WTC11 (cell line): ENCODE results near the gene NEK10. TPM values are rescaled to one million over a fixed set of nuclear protein-coding genes. Genes with fewer than 3 reads are reported as not detected.

Experiments used
- ATAC-seq: fragments of 200-7000 bp; cut with Tn5 transposase; 2 replicates; pipeline ENCODE4 v1.10.0; 2021; ENCODE audit warnings: mild to moderate bottlenecking, moderate library complexity
- CTCF ChIA-PET: fragments of 300-600 bp; sonication (Branson Sonifier 250); formaldehyde crosslinking; loops from one replicate; lab custom pipeline; 2021; ENCODE audit warnings: antibody characterized with exemption; lab: Charles Lee
- POLR2A ChIA-PET: fragments of 350-600 bp; sonication (Branson Sonifier 250); formaldehyde crosslinking; loops from one replicate; lab custom pipeline; 2021; ENCODE audit warnings: antibody characterized with exemption; lab: Charles Lee
- DNase-seq: peaks from one replicate; pipeline ENCODE4 v3.0.0; 2021; ENCODE audit warnings: low spot score
- H3K27ac Mint-ChIP-seq: 2 replicates; pipeline ENCODE4 v1.8.0; 2021; ENCODE audit warnings: mixed read lengths
- H3K27me3 Mint-ChIP-seq: 2 replicates; pipeline ENCODE4 v1.8.0; 2021; ENCODE audit warnings: low read depth, mild to moderate bottlenecking, moderate library complexity, mixed read lengths
- H3K36me3 Mint-ChIP-seq: 2 replicates; pipeline ENCODE4 v1.8.0; 2021; ENCODE audit warnings: mixed read lengths
- H3K4me1 Mint-ChIP-seq: 2 replicates; pipeline ENCODE4 v1.8.0; 2022; ENCODE audit warnings: mixed read lengths
- H3K4me3 Mint-ChIP-seq: 2 replicates; pipeline ENCODE4 v1.8.0; 2021; ENCODE audit warnings: mild to moderate bottlenecking, moderate library complexity, mixed read lengths
- H3K9me3 Mint-ChIP-seq: 2 replicates; pipeline ENCODE4 v1.8.0; 2021; ENCODE audit warnings: mixed read lengths
- FOXP1 ChIP-seq: sonication (generic); formaldehyde crosslinking; IDR thresholded peaks from 2 replicates; pipeline ENCODE4 v1.8.0; 2022; ENCODE audit warnings: missing genetic modification reagents, mild to moderate bottlenecking, moderate library complexity, borderline replicate concordance
- KAT7 ChIP-seq: sonication (generic); formaldehyde crosslinking; IDR thresholded peaks from 2 replicates; pipeline ENCODE4 v1.8.1; 2023; ENCODE audit warnings: missing genetic modification reagents, mild to moderate bottlenecking, borderline replicate concordance
- OVOL2 ChIP-seq: fragments of 250-450 bp; sonication (Bioruptor Pico); IDR thresholded peaks from 2 replicates; pipeline ENCODE4 v1.9.0; 2021; ENCODE audit warnings: mild to moderate bottlenecking, borderline replicate concordance
- RORB ChIP-seq: fragments of 250-450 bp; sonication (Bioruptor Pico); IDR thresholded peaks from 2 replicates; pipeline ENCODE4 v1.9.0; 2021; ENCODE audit warnings: mild to moderate bottlenecking
- ZNF263 ChIP-seq: sonication (generic); formaldehyde crosslinking; IDR thresholded peaks from 2 replicates; pipeline ENCODE4 v1.8.1; 2022; ENCODE audit warnings: low read depth, mild to moderate bottlenecking, moderate library complexity, missing genetic modification reagents
- ZNF317 ChIP-seq: sonication (generic); formaldehyde crosslinking; IDR thresholded peaks from 2 replicates; pipeline ENCODE4 v1.8.1; 2023; ENCODE audit warnings: low read depth, mild to moderate bottlenecking, moderate library complexity, missing genetic modification reagents, borderline replicate concordance
- ZNF396 ChIP-seq: fragments of 250-450 bp; sonication (Bioruptor Pico); IDR thresholded peaks from 2 replicates; pipeline ENCODE4 v1.8.0; 2021; ENCODE audit warnings: mild to moderate bottlenecking, moderate library complexity, borderline replicate concordance
- total RNA-seq: library from RNA; stranded (reverse); gene quantifications from 3 replicates; pipeline ENCODE4 v1.2.3, GENCODE V29; 2021
- TF ChIP-seq, protein P1 (sequence below): fragments of 250-450 bp; sonication (Bioruptor Pico); IDR thresholded peaks from 2 replicates; pipeline ENCODE4 v1.9.0; 2021; ENCODE audit warnings: moderate library complexity, mild to moderate bottlenecking, inconsistent platforms, borderline replicate concordance
- TF ChIP-seq, protein P2 (sequence below): sonication (generic); formaldehyde crosslinking; IDR thresholded peaks from 2 replicates; pipeline ENCODE4 v1.8.1; 2023; ENCODE audit warnings: mild to moderate bottlenecking, missing genetic modification reagents
- TF ChIP-seq, protein P3 (sequence below): sonication (generic); formaldehyde crosslinking; IDR thresholded peaks from 2 replicates; pipeline ENCODE4 v1.8.1; 2022; ENCODE audit warnings: missing genetic modification reagents, borderline replicate concordance
- TF ChIP-seq, protein P4 (sequence below): fragments of 250-450 bp; sonication (Bioruptor Pico); conservative IDR thresholded peaks from 2 replicates; pipeline ENCODE4 v1.9.0; 2021; ENCODE audit warnings: mild to moderate bottlenecking
- TF ChIP-seq, protein P5 (sequence below): sonication (generic); formaldehyde crosslinking; IDR thresholded peaks from 2 replicates; pipeline ENCODE4 v1.8.0; 2022; ENCODE audit warnings: missing genetic modification reagents
- TF ChIP-seq, protein P6 (sequence below): fragments of 250-450 bp; sonication (Bioruptor Pico); IDR thresholded peaks from 2 replicates; pipeline ENCODE4 v1.9.0; 2021; ENCODE audit warnings: mild to moderate bottlenecking
- TF ChIP-seq, protein P7 (sequence below): sonication (generic); formaldehyde crosslinking; IDR thresholded peaks from 2 replicates; pipeline ENCODE4 v1.8.1; 2023; ENCODE audit warnings: mild to moderate bottlenecking, missing genetic modification reagents, moderate library complexity

Gene NEK10
- total RNA-seq, 1 experiment from 2014 or later: 0.37 TPM

DNA sequence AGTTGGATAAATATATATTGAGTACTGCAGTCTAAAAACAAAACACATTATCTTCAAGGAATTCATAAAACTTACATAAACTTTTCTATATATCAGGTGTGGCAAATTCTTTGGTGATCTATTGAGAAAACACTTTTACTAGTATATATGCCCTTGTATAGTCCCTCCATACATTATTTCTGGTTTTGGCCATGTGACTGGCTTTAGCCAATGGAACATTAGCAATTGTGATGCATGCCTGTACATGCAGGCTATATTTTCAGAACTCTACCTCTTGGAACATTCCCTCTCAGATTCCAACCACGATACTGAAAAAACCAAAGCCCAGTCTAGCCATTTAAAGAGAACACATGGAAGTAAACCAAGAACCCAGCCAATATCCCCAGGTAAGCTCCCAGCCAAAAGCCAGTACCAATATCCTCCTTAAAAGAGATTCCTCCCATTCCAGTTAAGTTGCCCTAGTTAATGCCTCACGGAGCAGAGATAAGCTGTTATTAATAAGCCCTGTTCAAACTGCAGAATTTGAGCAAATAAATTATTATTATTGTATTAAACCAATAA lies 152.8 kb downstream of the NEK10 start (continued):
- no peak for TF ChIP-seq ZNF396 (CRISPR knock-in tag)
- TF ChIP-seq, protein P1, sequence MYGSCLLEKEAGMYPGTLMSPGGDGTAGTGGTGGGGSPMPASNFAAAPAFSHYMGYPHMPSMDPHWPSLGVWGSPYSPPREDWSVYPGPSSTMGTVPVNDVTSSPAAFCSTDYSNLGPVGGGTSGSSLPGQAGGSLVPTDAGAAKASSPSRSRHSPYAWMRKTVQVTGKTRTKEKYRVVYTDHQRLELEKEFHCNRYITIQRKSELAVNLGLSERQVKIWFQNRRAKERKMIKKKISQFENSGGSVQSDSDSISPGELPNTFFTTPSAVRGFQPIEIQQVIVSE (CRISPR knock-in tag): no peak
- TF ChIP-seq, protein P2, sequence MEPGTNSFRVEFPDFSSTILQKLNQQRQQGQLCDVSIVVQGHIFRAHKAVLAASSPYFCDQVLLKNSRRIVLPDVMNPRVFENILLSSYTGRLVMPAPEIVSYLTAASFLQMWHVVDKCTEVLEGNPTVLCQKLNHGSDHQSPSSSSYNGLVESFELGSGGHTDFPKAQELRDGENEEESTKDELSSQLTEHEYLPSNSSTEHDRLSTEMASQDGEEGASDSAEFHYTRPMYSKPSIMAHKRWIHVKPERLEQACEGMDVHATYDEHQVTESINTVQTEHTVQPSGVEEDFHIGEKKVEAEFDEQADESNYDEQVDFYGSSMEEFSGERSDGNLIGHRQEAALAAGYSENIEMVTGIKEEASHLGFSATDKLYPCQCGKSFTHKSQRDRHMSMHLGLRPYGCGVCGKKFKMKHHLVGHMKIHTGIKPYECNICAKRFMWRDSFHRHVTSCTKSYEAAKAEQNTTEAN (CRISPR knock-in tag): no peak
- TF ChIP-seq, protein P3, sequence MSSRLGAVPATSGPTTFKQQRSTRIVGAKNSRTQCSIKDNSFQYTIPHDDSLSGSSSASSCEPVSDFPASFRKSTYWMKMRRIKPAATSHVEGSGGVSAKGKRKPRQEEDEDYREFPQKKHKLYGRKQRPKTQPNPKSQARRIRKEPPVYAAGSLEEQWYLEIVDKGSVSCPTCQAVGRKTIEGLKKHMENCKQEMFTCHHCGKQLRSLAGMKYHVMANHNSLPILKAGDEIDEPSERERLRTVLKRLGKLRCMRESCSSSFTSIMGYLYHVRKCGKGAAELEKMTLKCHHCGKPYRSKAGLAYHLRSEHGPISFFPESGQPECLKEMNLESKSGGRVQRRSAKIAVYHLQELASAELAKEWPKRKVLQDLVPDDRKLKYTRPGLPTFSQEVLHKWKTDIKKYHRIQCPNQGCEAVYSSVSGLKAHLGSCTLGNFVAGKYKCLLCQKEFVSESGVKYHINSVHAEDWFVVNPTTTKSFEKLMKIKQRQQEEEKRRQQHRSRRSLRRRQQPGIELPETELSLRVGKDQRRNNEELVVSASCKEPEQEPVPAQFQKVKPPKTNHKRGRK (CRISPR knock-in tag): no peak

DNA sequence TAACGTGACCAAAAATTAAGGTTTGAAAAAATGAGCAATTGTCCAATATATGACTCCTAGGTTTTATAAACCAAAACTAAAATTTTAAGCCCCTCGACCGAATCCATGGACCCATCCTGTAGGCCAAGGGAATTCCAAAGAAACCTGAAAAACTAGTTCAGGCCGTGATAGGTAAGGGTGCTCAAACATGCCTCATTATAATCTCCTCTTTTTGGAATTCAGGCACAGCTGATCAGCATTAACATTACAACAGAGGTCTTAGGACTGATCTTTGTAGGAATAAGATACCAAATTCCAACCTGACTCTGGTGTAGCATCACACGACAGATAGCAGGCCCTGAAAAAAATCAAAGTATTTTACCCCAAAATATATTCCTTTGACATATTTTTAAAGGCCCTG lies 155.7 kb downstream of the NEK10 start:
- Mint-ChIP-seq H3K27me3 (no peaks in the 10 kb centered on the region), H3K9me3 (peaks cover 22% of the 10 kb centered on the region), H3K4me1 (peaks cover 48% of the 10 kb centered on the region), H3K4me3 (0 out of 2 replicates have a peak overlapping the region, but pooled peaks have one; percentile 21), H3K36me3 (0 out of 2 replicates have a peak, but pooled peaks cover 7% of the 10 kb centered on the region), H3K27ac (peak overlapping the region; percentile 67)
- CTCF ChIA-PET: interaction anchor here (0.8 to 2.5 kb wide), 3 partner anchors 9 to 40 kb away, joined by 3 to 12 read pairs (median 3); no protein-coding TSS in a partner anchor
- ATAC-seq: peak; percentile 92
- POLR2A ChIA-PET: no interaction called here
- no peak for DNase-seq
- TF ChIP-seq, protein P4, sequence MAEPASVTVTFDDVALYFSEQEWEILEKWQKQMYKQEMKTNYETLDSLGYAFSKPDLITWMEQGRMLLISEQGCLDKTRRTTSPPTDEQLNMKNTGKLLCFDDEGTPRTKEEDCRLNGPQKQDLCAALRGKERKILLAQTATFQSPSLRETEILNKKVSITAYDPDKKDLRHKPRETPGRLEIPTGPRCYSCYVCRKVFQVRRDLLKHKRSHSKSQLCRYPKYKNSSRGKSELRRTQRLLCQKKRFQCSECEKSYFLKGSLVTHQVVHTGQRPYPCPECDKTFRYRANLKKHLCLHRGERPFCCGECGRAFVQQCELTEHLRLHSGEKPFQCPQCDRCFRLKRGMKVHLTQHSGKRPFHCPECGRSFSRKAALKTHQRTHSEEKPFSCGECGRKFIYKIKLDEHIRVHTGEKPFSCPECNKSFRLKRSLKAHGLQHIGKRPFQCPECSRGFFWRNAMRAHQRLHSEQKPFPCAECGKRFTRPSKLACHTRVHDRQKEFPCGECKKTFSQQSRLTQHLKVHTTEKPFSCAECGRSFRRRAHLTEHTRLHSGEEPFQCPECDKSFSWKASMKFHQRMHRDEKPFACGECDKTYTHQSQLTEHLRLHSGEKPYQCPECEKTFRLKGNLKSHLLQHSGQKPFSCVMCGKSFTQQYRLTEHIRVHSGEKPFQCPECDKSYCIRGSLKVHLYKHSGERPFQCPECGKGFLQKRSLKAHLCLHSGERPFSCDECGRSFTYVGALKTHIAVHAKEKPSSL: no peak
- TF ChIP-seq, protein P2 (CRISPR knock-in tag): no peak
- TF ChIP-seq, protein P5, sequence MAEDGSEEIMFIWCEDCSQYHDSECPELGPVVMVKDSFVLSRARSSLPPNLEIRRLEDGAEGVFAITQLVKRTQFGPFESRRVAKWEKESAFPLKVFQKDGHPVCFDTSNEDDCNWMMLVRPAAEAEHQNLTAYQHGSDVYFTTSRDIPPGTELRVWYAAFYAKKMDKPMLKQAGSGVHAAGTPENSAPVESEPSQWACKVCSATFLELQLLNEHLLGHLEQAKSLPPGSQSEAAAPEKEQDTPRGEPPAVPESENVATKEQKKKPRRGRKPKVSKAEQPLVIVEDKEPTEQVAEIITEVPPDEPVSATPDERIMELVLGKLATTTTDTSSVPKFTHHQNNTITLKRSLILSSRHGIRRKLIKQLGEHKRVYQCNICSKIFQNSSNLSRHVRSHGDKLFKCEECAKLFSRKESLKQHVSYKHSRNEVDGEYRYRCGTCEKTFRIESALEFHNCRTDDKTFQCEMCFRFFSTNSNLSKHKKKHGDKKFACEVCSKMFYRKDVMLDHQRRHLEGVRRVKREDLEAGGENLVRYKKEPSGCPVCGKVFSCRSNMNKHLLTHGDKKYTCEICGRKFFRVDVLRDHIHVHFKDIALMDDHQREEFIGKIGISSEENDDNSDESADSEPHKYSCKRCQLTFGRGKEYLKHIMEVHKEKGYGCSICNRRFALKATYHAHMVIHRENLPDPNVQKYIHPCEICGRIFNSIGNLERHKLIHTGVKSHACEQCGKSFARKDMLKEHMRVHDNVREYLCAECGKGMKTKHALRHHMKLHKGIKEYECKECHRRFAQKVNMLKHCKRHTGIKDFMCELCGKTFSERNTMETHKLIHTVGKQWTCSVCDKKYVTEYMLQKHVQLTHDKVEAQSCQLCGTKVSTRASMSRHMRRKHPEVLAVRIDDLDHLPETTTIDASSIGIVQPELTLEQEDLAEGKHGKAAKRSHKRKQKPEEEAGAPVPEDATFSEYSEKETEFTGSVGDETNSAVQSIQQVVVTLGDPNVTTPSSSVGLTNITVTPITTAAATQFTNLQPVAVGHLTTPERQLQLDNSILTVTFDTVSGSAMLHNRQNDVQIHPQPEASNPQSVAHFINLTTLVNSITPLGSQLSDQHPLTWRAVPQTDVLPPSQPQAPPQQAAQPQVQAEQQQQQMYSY (CRISPR knock-in tag): no peak
- TF ChIP-seq RORB (CRISPR knock-in tag) (no peak), KAT7 (CRISPR knock-in tag) (no peak), OVOL2 (CRISPR knock-in tag) (no peak), ZNF396 (CRISPR knock-in tag) (no peak), ZNF317 (CRISPR knock-in tag) (no peak), ZNF263 (CRISPR knock-in tag) (no peak), FOXP1 (CRISPR knock-in tag) (no peak)
- TF ChIP-seq, protein P6, sequence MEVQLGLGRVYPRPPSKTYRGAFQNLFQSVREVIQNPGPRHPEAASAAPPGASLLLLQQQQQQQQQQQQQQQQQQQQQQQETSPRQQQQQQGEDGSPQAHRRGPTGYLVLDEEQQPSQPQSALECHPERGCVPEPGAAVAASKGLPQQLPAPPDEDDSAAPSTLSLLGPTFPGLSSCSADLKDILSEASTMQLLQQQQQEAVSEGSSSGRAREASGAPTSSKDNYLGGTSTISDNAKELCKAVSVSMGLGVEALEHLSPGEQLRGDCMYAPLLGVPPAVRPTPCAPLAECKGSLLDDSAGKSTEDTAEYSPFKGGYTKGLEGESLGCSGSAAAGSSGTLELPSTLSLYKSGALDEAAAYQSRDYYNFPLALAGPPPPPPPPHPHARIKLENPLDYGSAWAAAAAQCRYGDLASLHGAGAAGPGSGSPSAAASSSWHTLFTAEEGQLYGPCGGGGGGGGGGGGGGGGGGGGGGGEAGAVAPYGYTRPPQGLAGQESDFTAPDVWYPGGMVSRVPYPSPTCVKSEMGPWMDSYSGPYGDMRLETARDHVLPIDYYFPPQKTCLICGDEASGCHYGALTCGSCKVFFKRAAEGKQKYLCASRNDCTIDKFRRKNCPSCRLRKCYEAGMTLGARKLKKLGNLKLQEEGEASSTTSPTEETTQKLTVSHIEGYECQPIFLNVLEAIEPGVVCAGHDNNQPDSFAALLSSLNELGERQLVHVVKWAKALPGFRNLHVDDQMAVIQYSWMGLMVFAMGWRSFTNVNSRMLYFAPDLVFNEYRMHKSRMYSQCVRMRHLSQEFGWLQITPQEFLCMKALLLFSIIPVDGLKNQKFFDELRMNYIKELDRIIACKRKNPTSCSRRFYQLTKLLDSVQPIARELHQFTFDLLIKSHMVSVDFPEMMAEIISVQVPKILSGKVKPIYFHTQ (CRISPR knock-in tag): no peak
- TF ChIP-seq, protein P7, sequence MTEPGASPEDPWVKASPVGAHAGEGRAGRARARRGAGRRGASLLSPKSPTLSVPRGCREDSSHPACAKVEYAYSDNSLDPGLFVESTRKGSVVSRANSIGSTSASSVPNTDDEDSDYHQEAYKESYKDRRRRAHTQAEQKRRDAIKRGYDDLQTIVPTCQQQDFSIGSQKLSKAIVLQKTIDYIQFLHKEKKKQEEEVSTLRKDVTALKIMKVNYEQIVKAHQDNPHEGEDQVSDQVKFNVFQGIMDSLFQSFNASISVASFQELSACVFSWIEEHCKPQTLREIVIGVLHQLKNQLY (CRISPR knock-in tag): no peak
